ENCODE results near the gene FOXO3B. TPM values are rescaled to one million over a fixed set of nuclear protein-coding genes. Genes with fewer than 3 reads are reported as not detected.
"Not testable (repeated sequence)": the region's sequence is repeated elsewhere in the genome, so short reads cannot be mapped to it uniquely, and the experiment has no call there.

Gene FOXO3B
- 1 to 10 TPM; 3.7 to 9.1 (median 5.8) TPM for total RNA-seq
- under 1 TPM; 0.24 to 0.77 (median 0.38) TPM for polyA plus RNA-seq
- long read RNA-seq, donor 1, partial matches to known transcripts: 0 of 1 reads
- long read RNA-seq, donor 1, other reads (novel, unspliced or antisense): 0 of 1 reads
- long read RNA-seq, donor 2, partial matches to known transcripts: 0 of 4 reads
- long read RNA-seq, donor 2, other reads (novel, unspliced or antisense): 0 of 4 reads

- Histone ChIP-seq H3K4me3 (peak within 1 kb of the TSS; percentile 28 to 76 (median 45)), H3K27ac (peak within 1 kb of the TSS in 6 of 8 donors; percentile 27 to 70 (median 60))
- H3K36me3 ChIP-seq; H3K4me1 ChIP-seq; intact Hi-C loops (cut with DNase I; ENCODE audit: low total_unique reads); H3K27me3 ChIP-seq (replicated peaks in 1 of 7); H3K9me3 ChIP-seq: not testable (repeated sequence)
- peak; percentile 25 to 69 (median 66) for TF ChIP-seq POLR2AphosphoS5 (IDR thresholded peaks at IDR 0.05)
- DNase-seq: peak; percentile 89
- 0 to 1% (median 0%) methylated on average over 10 to 54 of the region's 58 CpGs; no CpG with 5 or more reads in 1 of the 5 donors for WGBS, 5 donors
Observed at GRCh38 chr17:18681767-18682571, at the start of gene FOXO3B. Gene FOXO3B (minus strand): TSS chr17:18682314. CDS start chr17:18681651, 663 bp downstream.

GRCh38 chr17:18723509-18723908, 41.4 kb upstream of the FOXO3B start:
- H3K4me3 ChIP-seq; H3K9me3 ChIP-seq; H3K36me3 ChIP-seq; DNase-seq; H3K27me3 ChIP-seq (replicated peaks in 1 of 7); intact Hi-C loops (cut with DNase I; ENCODE audit: low total_unique reads); H3K4me1 ChIP-seq; H3K27ac ChIP-seq: not testable (repeated sequence)
- 59 to 89% (median 83%) methylated on average over 1 of the region's 1 CpG for WGBS, 5 donors

- H3K27me3 ChIP-seq (replicated peaks in 1 of 7); H3K9me3 ChIP-seq; H3K27ac ChIP-seq; intact Hi-C loops (cut with DNase I; ENCODE audit: low total_unique reads); H3K4me1 ChIP-seq; DNase-seq; H3K4me3 ChIP-seq; H3K36me3 ChIP-seq: not testable (repeated sequence)
- 69 to 96% (median 79%) methylated on average over 4 to 5 of the region's 5 CpGs for WGBS, 5 donors
Observed at GRCh38 chr17:18722612-18723011, 40.5 kb upstream of the FOXO3B start.

GRCh38 chr17:18721775-18722547, 39.8 kb upstream of the FOXO3B start:
- H3K36me3 ChIP-seq; H3K27ac ChIP-seq; intact Hi-C loops (cut with DNase I; ENCODE audit: low total_unique reads); H3K4me1 ChIP-seq; DNase-seq; H3K4me3 ChIP-seq; H3K27me3 ChIP-seq (replicated peaks in 1 of 7); H3K9me3 ChIP-seq: not testable (repeated sequence)
- WGBS, 5 donors: 75 to 94% (median 84%) methylated on average over 1 to 2 of the region's 12 CpGs

- intact Hi-C loops (cut with DNase I; ENCODE audit: low total_unique reads); DNase-seq; H3K9me3 ChIP-seq; H3K4me3 ChIP-seq; H3K27ac ChIP-seq; H3K27me3 ChIP-seq (replicated peaks in 1 of 7); H3K4me1 ChIP-seq; H3K36me3 ChIP-seq: not testable (repeated sequence)
- WGBS, 5 donors: 76 to 93% (median 83%) methylated on average over 11 to 12 of the region's 12 CpGs
Observed at GRCh38 chr17:18719428-18720110, 37.5 kb upstream of the FOXO3B start.

GRCh38 chr17:18718643-18719427, 36.7 kb upstream of the FOXO3B start:
- H3K36me3 ChIP-seq; DNase-seq; H3K27me3 ChIP-seq (replicated peaks in 1 of 7); intact Hi-C loops (cut with DNase I; ENCODE audit: low total_unique reads); H3K27ac ChIP-seq; H3K9me3 ChIP-seq; H3K4me3 ChIP-seq; H3K4me1 ChIP-seq: not testable (repeated sequence)
- 49 to 69% (median 66%) methylated on average over 7 to 8 of the region's 9 CpGs for WGBS, 5 donors

Measured in spleen (tissue), 13 donors.